Subcutaneous preadipocyte (primary cell): ENCODE data around the gene DENND10. TPM values are rescaled to one million over a fixed set of nuclear protein-coding genes. Genes with fewer than 3 reads are reported as not detected.

Source experiments
- small RNA-seq: library from RNA; depleted of rRNA; stranded (forward); fragments of <200 nt; gene quantifications from one replicate; pipeline ENCODE3, GENCODE V24; 2012
- total RNA-seq: library from RNA; depleted of rRNA; stranded (reverse); fragments of >200 nt; gene quantifications from 2 replicates; pipeline ENCODE4 v1.2.3, GENCODE V29; 2012

DENND10 gene, protein sequence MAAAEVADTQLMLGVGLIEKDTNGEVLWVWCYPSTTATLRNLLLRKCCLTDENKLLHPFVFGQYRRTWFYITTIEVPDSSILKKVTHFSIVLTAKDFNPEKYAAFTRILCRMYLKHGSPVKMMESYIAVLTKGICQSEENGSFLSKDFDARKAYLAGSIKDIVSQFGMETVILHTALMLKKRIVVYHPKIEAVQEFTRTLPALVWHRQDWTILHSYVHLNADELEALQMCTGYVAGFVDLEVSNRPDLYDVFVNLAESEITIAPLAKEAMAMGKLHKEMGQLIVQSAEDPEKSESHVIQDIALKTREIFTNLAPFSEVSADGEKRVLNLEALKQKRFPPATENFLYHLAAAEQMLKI
- total RNA-seq = 36.0 and 45.2 TPM in 2 replicates

GRCh38 chr10:119103903-119104653 is at the start of gene DENND10:
TSS of gene DENND10 (plus strand) at chr10:119104113. CDS start at chr10:119104143, 30 bp downstream.

DNA sequence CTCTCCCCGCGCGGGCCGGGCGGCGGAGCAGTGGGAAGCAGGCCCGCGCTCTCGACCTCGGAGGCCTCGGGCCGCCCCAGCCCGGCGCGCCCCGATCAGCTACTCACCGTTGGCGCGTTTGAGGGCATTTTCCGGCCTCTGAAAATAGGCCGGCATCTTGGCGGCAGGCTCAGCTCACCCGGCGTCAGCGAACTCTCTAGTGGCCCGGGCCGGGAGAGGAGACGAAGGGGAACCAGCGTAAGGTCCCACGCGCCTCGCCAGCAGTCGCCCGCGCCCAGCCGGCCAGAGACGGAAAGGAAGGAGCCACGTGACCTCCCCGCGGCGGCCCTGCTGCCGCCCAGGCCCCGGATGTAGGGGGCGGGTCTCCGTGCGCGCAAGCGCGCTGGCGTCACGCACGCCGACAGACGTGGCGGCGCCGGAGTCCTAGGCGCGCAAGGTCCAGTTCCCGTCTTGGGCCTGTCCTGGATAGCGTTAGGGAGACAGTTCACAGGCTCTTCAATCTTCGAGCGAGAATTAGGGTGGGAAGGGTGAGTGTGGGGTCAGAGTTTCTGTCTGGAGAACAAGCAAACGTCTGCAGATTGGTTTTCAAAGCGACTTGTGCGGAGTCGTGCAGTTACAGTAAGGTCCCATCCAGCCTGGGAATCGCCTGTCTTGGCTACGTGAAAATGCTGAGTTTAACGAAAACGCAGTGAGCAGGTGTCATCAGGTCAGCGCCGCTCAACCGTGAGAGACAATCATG is 23.2 kb upstream of the DENND10 start, which contains the start of gene EIF3A:
Gene EIF3A, minus strand, starts transcription at position 297 of the 739 bp plus-strand sequence. Its CDS starts 141 bp downstream, at position 156.

GRCh38 chr10:119165171-119166117 is 61.5 kb downstream of the DENND10 start, which contains the start of gene SFXN4:
TSS of gene SFXN4 (minus strand) at chr10:119165714. CDS start at chr10:119165647, 67 bp downstream.

DNA sequence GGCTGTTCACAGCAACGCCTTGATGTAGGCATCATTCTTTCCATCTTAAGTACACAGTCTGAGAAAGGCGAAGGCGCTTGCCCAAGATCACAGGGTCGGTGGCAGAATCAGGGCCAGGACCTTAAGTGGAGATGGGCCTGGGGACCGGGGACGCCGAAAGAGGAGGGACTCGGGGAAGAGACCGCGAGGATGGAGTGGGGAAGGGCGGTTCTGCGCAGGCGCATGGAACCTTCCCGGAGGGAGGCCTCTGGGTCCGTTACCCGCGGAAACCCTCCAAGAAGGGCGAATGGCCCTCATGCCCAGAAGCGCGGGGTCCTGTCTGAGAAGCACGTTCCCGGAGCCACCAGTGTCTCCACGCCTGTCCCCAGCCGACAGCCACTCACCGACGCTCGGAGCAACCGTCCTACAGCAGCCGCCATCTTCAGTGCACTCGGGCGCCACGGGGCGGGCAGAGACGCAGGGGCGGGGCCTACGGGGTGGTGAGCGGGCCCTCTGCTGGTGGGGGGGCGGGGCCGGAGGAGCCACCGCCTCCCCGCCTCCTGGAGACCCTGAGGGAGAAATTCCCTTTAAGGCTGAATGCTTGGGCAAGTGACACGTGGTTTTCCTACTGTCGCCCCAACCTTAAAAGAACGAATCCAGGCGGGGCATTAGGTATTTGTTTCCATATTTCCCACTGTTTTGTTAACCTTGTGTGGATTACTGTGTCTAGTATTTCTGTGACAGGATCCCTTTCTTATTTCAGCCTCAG is 74.6 kb downstream of the DENND10 start, which contains the start of gene PRDX3:
Gene PRDX3, minus strand, starts transcription at position 441 of the 748 bp plus-strand sequence. Its CDS starts 22 bp downstream, at position 419.

Small RNA genes within 50 kb of the gene (small RNA-seq; reads per million reads assigned to genes)
- gene AL355598.1 (not detected), gene RF00413 (not detected), gene SNORA19 (0.63 reads per million, percentile 39 among the genes with 10 or more reads in this experiment)

Other genes with a start within 250 kb of the DENND10 start
- 0.73 and 1.2 TPM in 2 replicates for gene NANOS1, start 74.4 kb upstream of the DENND10 start, total RNA-seq
- 109 and 158 TPM in 2 replicates for gene EIF3A, start 23.3 kb upstream of the DENND10 start, total RNA-seq
- 13.6 and 19.0 TPM in 2 replicates for gene SFXN4, start 61.6 kb downstream of the DENND10 start, total RNA-seq
- gene PRDX3, start 74.7 kb downstream of the DENND10 start, total RNA-seq = 145 and 149 TPM in 2 replicates
- 12.5 and 21.1 TPM in 2 replicates for gene GRK5, start 103.5 kb downstream of the DENND10 start, total RNA-seq